Islet precursor cell (in vitro differentiated cells): ENCODE measurements around the gene TMEM256.

Experiments
- DNase-seq: peaks from one replicate; pipeline ENCODE4 v3.0.0-alpha.2; 2018

TMEM256 gene

GRCh38 chr17:7403977-7404736 is at the start of gene TMEM256:
Gene TMEM256, minus strand, starts transcription at chr17:7404097. Its CDS starts 13 bp downstream, at chr17:7404084.
- DNase-seq: peak; percentile 100

- DNase-seq: no peak
Measured at GRCh38 chr17:7448461-7448860, 44.6 kb upstream of the TMEM256 start.

DNA sequence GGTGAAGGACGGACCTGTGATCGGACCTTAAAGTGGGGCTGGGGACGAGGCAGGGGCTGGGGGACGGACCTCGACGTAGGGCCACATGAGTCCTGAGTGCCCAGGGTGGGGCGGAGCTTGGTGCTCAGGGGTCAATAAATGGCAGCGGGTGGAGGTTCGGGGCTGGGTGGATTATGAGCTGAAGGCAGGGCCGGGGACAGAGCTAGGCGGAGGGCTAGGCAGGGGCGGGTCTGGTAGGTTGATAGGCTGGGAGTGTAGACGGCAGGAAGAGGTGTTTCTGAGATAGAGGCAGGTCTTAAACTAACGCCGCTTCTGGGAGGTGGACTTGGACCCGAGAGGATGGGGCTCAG is 41.7 kb upstream of the TMEM256 start:
- peak; percentile 96 for DNase-seq

GRCh38 chr17:7444682-7445618 is 41.1 kb upstream of the TMEM256 start, which contains the start of gene CHRNB1:
Gene CHRNB1, plus strand, starts transcription at chr17:7445061. Its CDS starts 67 bp downstream, at chr17:7445128.
- peak; percentile 97 for DNase-seq

- DNase-seq: no peak
Measured at GRCh38 chr17:7443499-7444485, 39.9 kb upstream of the TMEM256 start.

DNA sequence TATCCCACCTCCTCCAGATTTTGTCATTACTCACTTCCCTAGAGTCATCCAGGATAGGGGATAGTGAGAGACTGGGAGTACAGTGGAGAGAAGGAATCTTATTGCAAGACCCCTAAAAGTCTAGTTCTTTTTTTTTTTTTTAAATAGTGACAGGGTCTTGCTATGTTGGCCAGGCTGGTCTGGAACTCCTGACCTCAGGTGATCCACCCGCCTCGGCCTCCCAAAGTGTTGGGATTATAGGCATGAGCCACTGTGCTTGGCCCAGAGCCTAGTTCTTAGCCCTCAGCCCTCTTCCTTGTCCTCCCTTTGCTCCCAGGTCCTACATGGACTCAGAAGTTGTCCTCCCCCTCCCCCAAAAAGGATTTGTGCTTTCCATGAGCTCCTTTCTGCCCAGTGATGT is 38.2 kb upstream of the TMEM256 start:
- no peak for DNase-seq

GRCh38 chr17:7441266-7441665 is 37.4 kb upstream of the TMEM256 start:
- DNase-seq: peak; percentile 64

GRCh38 chr17:7440834-7441195 is 36.9 kb upstream of the TMEM256 start:
- DNase-seq: peak; percentile 80

GRCh38 chr17:7440113-7440833 is 36.4 kb upstream of the TMEM256 start:
- peak; percentile 67 for DNase-seq

GRCh38 chr17:7439462-7440112 is 35.7 kb upstream of the TMEM256 start, which contains the start of gene FGF11:
Gene FGF11, plus strand, starts transcription at chr17:7439512. Its CDS starts 109 bp downstream, at chr17:7439621.
- DNase-seq: peak; percentile 75

- no peak for DNase-seq
Measured at GRCh38 chr17:7438656-7439460, 35.0 kb upstream of the TMEM256 start.

- DNase-seq: peak; percentile 84
Measured at GRCh38 chr17:7437950-7438614, 34.2 kb upstream of the TMEM256 start.

GRCh38 chr17:7437369-7437863 is 33.5 kb upstream of the TMEM256 start:
- DNase-seq: peak; percentile 49

GRCh38 chr17:7436556-7437368 is 32.9 kb upstream of the TMEM256 start:
- peak; percentile 96 for DNase-seq

DNA sequence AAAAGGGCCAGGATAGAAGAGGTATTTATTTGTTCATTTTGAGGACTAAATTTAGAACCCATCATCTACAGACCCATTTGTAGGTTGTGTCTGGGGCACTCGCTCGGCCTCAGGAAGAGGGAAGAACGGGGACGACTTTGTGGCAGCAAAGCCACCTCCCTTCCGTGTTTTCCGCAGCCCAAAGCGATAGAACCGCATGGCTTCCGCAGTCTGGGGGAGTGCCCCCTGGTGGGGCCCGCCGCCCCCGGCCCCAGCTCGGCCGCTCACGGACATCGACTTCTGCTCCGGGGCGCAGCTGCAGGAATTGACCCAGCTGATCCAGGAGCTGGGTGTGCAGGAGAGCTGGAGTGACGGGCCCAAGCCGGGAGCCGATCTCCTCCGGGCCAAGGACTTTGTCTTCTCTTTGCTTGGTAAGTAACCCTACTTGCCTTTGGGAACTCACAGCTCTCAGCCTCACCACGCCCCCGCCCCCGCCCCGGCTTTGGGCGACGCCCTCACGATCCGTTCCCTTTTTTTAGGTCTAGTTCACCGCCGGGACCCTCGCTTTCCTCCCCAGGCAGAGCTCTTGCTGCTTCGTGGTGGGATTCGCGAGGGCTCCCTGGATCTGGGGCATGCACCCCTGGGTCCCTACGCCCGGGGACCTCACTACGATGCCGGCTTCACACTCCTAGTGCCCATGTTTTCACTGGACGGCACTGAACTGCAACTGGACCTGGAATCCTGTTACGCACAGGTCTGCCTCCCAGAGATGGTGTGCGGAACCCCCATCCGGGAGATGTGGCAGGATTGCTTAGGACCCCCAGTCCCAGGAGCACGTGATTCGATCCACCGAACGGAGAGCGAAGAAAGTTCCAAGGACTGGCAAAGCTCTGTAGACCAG is 32.0 kb upstream of the TMEM256 start:
- peak; percentile 90 for DNase-seq

DNA sequence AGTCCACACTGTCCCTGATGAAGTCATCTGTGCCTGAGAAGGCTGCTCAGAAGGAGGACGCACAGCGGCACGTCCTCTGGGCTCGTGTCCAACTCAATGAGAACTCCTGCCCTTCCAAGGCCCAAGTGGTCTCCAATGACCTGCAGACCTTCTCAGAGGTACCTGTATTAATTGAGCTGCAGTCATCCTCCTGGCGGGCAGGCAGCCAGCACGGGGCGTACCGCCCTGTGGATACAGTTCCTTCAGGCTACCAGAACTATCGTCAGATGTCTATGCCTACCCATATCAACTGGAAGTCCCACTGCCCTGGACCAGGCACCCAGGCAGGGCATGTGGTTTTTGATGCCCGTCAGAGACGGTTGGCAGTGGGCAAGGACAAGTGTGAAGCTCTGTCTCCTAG is 28.4 kb upstream of the TMEM256 start:
- no peak for DNase-seq

GRCh38 chr17:7431231-7431630 is 27.3 kb upstream of the TMEM256 start:
- no peak for DNase-seq

DNA sequence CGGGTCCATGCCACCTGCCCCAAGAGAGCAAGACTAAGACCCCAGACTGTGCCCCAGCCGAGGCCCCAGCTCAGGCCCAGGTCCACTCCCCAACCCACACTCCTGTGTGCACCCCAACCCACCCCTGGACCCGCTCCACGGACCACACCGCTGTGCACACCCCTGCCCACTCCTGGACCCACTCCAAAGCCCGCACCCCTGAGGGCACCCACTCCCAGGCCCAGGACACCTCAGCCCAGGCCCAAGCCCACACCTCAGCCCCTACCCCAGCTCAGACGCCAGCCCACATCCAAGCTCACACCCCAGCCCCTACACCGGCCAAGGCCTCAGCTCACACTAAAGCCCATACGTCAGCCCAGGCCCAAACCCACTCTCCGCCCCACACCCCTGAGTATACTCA is 25.8 kb upstream of the TMEM256 start:
- DNase-seq: no peak
